ENCODE results near the gene RHOH. TPM values are rescaled to one million over a fixed set of nuclear protein-coding genes. Genes with fewer than 3 reads are reported as not detected.
"Not testable (repeated sequence)": the region's sequence is repeated elsewhere in the genome, so short reads cannot be mapped to it uniquely, and the experiment has no call there.

The RHOH gene
- polyA plus RNA-seq, 10 donors, result 0.07 to 6.5 (median 0.55) TPM

GRCh38 chr4:40258627-40259026 lies 61.8 kb downstream of the RHOH start:
- no peak for DNase-seq

GRCh38 chr4:40261231-40262076 lies 64.6 kb downstream of the RHOH start:
- no peak for DNase-seq

- no peak for DNase-seq
Observed at GRCh38 chr4:40262077-40262528, 65.3 kb downstream of the RHOH start.

- no peak for DNase-seq
Observed at GRCh38 chr4:40262861-40263260, 66.0 kb downstream of the RHOH start.

- DNase-seq, result peak; percentile 27 to 47 (median 29)
Observed at GRCh38 chr4:40264497-40264896, 67.7 kb downstream of the RHOH start.

- peak in 2 of 3 donors; percentile 16 to 34 for DNase-seq
Observed at GRCh38 chr4:40264995-40265909, 68.4 kb downstream of the RHOH start.

GRCh38 chr4:40265910-40266274 lies 69.1 kb downstream of the RHOH start:
- no peak for DNase-seq

- no peak for DNase-seq
Observed at GRCh38 chr4:40269133-40269532, 72.3 kb downstream of the RHOH start.

- no peak for DNase-seq
Observed at GRCh38 chr4:40270609-40271008, 73.8 kb downstream of the RHOH start.

GRCh38 chr4:40275065-40275730 lies 78.4 kb downstream of the RHOH start:
- no peak for DNase-seq

GRCh38 chr4:40276546-40276945 lies 79.7 kb downstream of the RHOH start:
- DNase-seq, result no peak

- DNase-seq, result no peak
Observed at GRCh38 chr4:40280586-40280985, 83.8 kb downstream of the RHOH start.

- DNase-seq, result no peak
Observed at GRCh38 chr4:40281099-40281498, 84.3 kb downstream of the RHOH start.

- DNase-seq, result no peak
Observed at GRCh38 chr4:40281913-40282312, 85.1 kb downstream of the RHOH start.

- DNase-seq, result not testable (repeated sequence)
Observed at GRCh38 chr4:40282857-40283256, 86.0 kb downstream of the RHOH start.

- DNase-seq, result no peak
Observed at GRCh38 chr4:40283413-40283812, 86.6 kb downstream of the RHOH start.

GRCh38 chr4:40283968-40284367 lies 87.1 kb downstream of the RHOH start:
- no peak for DNase-seq

- no peak for DNase-seq
Observed at GRCh38 chr4:40285692-40286091, 88.9 kb downstream of the RHOH start.

GRCh38 chr4:40288566-40288965 lies 91.7 kb downstream of the RHOH start:
- DNase-seq, result no peak

- no peak for DNase-seq
Observed at GRCh38 chr4:40289366-40290188, 92.7 kb downstream of the RHOH start.

- not testable (repeated sequence) for DNase-seq
Observed at GRCh38 chr4:40290611-40291186, 93.9 kb downstream of the RHOH start.

Measured in muscle of back (tissue), 11 donors.